Measurements from ENCODE around the gene ITPR3.

ITPR3 gene

DNA sequence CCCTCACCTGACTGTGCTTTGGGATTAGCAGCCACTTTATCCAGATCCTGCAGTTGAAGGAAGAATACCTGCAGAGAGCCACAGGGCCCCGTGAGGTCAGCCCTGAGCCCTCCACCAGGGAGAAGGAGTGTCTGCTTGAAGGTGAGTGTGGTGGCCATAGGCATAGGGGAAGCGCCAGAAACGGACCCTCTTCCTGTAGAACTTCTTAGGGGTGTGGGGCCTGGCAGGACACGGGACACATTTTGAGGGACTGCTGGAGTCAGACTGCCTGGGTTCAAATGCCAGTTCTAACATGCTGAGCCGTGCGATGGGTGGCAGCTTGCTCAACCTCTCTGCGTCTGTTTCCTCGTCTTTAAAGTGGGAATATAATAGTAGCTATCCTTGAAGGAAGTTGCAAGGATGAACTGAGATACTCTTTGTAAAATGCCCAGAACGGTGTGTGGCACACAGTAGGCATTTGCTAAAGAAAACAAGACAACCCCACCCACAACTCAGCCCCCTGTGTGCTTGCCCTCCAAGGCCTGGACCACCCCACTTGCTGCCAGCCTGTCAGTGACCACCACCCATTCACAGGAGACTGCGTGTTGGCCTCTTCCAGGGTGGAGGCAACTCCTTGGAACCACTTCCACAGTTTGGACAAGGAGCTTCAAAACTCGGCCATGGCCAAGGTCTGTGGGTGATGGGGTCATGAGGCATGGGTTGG, 36.3 kb upstream of the ITPR3 start:
- ChIA-PET POLR2A (no interaction called here), CTCF (interaction anchor here (0.7 to 18.3 kb wide), 25 partner anchors 8 to 570 kb away, joined by 3 to 231 read pairs (median 4); partner anchors contain the start of genes ITPR3 and UQCC2)
- DNase-seq (ENCODE audit: extremely low spot score): no peak
- TF ChIP-seq, protein P1, sequence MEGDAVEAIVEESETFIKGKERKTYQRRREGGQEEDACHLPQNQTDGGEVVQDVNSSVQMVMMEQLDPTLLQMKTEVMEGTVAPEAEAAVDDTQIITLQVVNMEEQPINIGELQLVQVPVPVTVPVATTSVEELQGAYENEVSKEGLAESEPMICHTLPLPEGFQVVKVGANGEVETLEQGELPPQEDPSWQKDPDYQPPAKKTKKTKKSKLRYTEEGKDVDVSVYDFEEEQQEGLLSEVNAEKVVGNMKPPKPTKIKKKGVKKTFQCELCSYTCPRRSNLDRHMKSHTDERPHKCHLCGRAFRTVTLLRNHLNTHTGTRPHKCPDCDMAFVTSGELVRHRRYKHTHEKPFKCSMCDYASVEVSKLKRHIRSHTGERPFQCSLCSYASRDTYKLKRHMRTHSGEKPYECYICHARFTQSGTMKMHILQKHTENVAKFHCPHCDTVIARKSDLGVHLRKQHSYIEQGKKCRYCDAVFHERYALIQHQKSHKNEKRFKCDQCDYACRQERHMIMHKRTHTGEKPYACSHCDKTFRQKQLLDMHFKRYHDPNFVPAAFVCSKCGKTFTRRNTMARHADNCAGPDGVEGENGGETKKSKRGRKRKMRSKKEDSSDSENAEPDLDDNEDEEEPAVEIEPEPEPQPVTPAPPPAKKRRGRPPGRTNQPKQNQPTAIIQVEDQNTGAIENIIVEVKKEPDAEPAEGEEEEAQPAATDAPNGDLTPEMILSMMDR (IDR thresholded peaks at IDR 0.05; ENCODE audit: control extremely low read depth, extremely low read depth, low read depth, missing control alignments): no peak

DNA sequence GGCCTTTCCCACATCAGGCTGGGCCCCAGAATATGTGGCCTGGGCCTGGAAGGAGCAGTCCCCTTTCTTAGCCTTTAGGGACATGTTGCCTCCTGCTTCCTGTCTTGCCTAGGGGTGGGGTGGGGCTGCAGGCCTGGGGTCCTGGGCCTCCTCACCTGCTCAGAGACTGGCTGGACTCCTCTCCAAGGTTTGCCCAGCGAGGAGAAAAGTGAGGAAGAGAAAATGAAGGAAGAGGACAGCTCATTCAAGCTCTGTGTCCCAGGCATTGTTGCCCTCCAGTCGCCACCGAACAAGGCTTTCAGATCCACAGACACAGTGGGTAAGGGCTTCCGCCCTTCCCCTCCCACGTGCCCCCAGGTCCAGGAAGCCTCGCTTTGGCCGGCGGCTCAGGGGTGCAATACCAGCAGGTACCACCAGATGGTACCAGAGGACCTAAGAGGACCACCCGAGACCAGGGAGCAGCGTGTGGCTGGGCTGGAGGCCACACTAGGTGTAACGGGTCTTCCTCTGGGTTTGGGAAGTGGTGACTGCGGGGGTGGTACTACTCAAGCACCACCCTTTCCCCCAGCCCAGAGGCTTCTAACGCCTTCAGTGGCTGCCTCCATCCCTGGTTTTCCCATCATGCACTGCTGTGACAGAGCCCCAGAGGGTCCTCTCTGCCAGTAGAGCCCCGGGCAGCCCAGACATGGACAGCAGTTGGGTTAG, 35.6 kb upstream of the ITPR3 start:
- TF ChIP-seq, protein P1 (IDR thresholded peaks at IDR 0.05; ENCODE audit: control extremely low read depth, extremely low read depth, low read depth, missing control alignments): peak; percentile 99
- peak; percentile 87 for DNase-seq (ENCODE audit: extremely low spot score)
- CTCF ChIA-PET: interaction anchor here (0.7 to 18.3 kb wide), 29 partner anchors 9 to 569 kb away, joined by 3 to 231 read pairs (median 4); partner anchors contain the start of genes ITPR3 and UQCC2
- POLR2A ChIA-PET: no interaction called here

DNA sequence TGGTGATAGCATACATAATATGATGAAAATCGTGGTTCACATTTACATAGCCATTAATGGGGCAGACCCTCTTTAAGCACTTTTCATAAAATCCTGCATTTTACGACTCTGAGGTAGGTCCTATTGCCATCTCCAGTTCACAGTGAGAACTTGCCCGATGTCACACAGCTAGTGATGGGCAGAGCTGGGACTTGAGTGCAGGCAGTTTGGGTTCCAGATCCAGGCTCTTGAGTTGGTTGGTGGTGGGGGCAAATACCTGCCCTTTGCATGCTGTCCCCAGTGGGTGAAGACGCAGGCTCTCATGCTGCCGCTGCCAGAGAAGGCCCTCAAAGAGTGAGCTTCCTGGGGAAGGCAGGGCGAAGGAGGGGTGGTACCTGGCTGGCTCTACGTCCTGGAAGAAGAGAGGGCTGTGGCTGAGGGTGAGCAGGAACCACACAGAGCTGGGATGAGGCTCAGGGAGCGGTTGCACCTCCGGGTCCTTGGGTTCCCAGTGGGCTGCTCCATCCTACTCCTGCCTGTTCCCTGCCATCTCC, 34.9 kb upstream of the ITPR3 start:
- CTCF ChIA-PET: interaction anchor here (0.8 to 18.3 kb wide), 17 partner anchors 10 to 569 kb away, joined by 3 to 231 read pairs (median 6); partner anchors contain the start of genes ITPR3 and UQCC2
- POLR2A ChIA-PET: no interaction called here
- TF ChIP-seq, protein P1 (IDR thresholded peaks at IDR 0.05; ENCODE audit: control extremely low read depth, extremely low read depth, low read depth, missing control alignments): no peak
- DNase-seq (ENCODE audit: extremely low spot score): no peak

DNA sequence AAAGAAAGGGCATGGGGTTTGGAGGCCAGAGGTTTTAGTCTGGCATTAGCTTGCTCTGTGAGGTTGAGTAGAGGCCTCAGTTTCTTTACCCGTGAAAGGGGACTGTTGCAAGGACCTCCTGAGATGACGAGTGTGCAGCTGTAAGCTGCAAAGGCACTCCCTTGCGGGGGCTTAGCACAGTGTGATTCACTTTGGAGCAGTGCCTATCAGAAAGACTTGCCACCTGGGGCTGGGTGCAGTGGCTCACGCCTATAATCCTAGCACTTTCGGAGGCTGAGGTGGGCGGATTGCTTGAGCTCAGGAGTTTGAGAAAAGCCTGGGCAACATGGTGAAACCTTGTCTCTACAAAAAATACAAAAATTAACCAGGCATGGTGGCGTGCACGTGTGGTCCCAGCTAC, 33.6 kb upstream of the ITPR3 start:
- CTCF ChIA-PET: interaction anchor here (1.3 to 18.3 kb wide), 12 partner anchors 8 to 184 kb away, joined by 3 to 231 read pairs (median 7); partner anchors contain the start of genes BAK1 and UQCC2
- TF ChIP-seq, protein P1 (IDR thresholded peaks at IDR 0.05; ENCODE audit: control extremely low read depth, extremely low read depth, low read depth, missing control alignments): no peak
- POLR2A ChIA-PET: interaction anchor here (0.5 kb wide), 1 partner anchor 482 kb away, joined by 3 read pairs; no protein-coding TSS in a partner anchor
- DNase-seq (ENCODE audit: extremely low spot score): no peak

DNA sequence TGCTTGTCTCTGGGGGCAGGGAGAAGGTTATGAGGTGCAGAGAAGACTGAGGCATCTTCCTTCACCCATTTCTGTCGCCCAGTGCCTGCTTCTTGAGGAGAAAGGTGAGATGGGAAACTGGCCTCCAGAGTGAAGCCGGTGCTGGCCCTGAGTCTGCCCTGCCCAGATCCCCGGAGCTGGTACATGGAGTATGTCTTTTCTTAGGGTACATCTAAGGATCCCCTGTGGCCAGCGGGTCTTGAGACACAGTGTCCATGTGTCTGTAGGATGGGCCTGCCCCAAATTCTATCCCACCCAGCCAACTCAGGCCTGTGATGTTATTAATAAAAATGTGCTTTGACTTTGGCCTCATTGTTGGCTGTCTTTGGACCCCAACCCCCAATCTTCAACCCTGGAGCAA, 32.2 kb upstream of the ITPR3 start:
- CTCF ChIA-PET: interaction anchor here (1.2 to 18.3 kb wide), 4 partner anchors 17 to 183 kb away, joined by 3 to 231 read pairs (median 38); no protein-coding TSS in a partner anchor
- TF ChIP-seq, protein P1 (IDR thresholded peaks at IDR 0.05; ENCODE audit: control extremely low read depth, extremely low read depth, low read depth, missing control alignments): no peak
- POLR2A ChIA-PET: no interaction called here
- no peak for DNase-seq (ENCODE audit: extremely low spot score)

DNA sequence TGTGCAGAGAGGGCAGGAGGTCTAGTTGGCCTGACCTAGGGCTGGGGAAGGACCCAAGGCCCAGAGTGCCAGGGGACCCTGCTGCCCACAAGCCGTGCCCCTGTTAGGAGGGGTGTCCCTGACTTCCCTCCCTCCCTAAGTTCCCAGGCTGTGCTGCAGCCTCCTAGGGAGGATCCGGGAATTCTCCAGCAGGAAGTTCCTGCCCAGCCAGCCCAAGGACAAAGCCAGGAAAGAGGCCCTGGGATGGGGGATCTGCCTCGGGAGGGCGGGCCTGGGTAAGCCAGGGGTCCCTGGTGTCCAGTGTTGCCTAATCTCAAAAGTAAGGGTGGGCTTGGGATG, 31.8 kb upstream of the ITPR3 start:
- POLR2A ChIA-PET: interaction anchor here (0.8 kb wide), 1 partner anchor 9 kb away, joined by 3 read pairs; the partner anchor contains the start of gene BAK1
- TF ChIP-seq, protein P1 (IDR thresholded peaks at IDR 0.05; ENCODE audit: control extremely low read depth, extremely low read depth, low read depth, missing control alignments): no peak

More for the DNA sequence above, 31.8 kb upstream of the ITPR3 start:
- CTCF ChIA-PET: interaction anchor here (0.8 to 18.3 kb wide), 20 partner anchors 8 to 565 kb away, joined by 3 to 231 read pairs (median 4); partner anchors contain the start of genes BAK1 and UQCC2
- no peak for DNase-seq (ENCODE audit: extremely low spot score)

Data from GM10248 (cell line).